ENCODE data around the gene CDK8. TPM values are rescaled to one million over a fixed set of nuclear protein-coding genes. Genes with fewer than 3 reads are reported as not detected.

The CDK8 gene
- total and polyA plus RNA-seq, 8 donors = 7.3 to 12.5 (median 9.9) TPM

GRCh38 chr13:26295812-26296211, 41.9 kb downstream of the CDK8 start:
- Histone ChIP-seq H3K27ac (no peak overlapping the region), H3K9me3 (no peaks in the 10 kb centered on the region), H3K4me1 (no peaks in the 10 kb centered on the region), H3K36me3 (no peaks in the 10 kb centered on the region), H3K27me3 (no peaks in the 10 kb centered on the region), H3K4me3 (no peak overlapping the region)
- WGBS, 2 donors = 88% methylated on average over 6 of the region's 6 CpGs
- intact Hi-C loops (cut with DNase I) = no loop called here
- FAIRE-seq = no peak
- no peak for TF ChIP-seq CTCF (IDR thresholded peaks at IDR 0.05)
- ATAC-seq = no peak
- no peak for DNase-seq

- intact Hi-C loops (cut with DNase I) = no loop called here
- 61 to 72% methylated on average over 4 of the region's 4 CpGs for WGBS, 2 donors
- DNase-seq (no peak), ATAC-seq (peak in 1 of 4 donors; percentile 28), FAIRE-seq (no peak)
- TF ChIP-seq CTCF (IDR thresholded peaks at IDR 0.05) = no peak
- Histone ChIP-seq H3K4me1 (no peaks in the 10 kb centered on the region), H3K9me3 (no peaks in the 10 kb centered on the region), H3K4me3 (no peak overlapping the region), H3K27me3 (no peaks in the 10 kb centered on the region), H3K36me3 (no peaks in the 10 kb centered on the region), H3K27ac (no peak overlapping the region)
Observed at GRCh38 chr13:26299168-26299750, 45.3 kb downstream of the CDK8 start.

- 93 to 95% methylated on average over 6 of the region's 6 CpGs for WGBS, 2 donors
- H3K36me3 ChIP-seq = no peaks in the 10 kb centered on the region
- intact Hi-C loops (cut with DNase I) = no loop called here
- FAIRE-seq = no peak
- H3K4me1 ChIP-seq = no peaks in the 10 kb centered on the region
- no peak for TF ChIP-seq CTCF (IDR thresholded peaks at IDR 0.05)
- no peaks in the 10 kb centered on the region for H3K9me3 ChIP-seq
- no peak overlapping the region for H3K4me3 ChIP-seq
- ATAC-seq = no peak
- no peak overlapping the region for H3K27ac ChIP-seq
- no peaks in the 10 kb centered on the region for H3K27me3 ChIP-seq
- DNase-seq = no peak
Observed at GRCh38 chr13:26300140-26300539, 46.2 kb downstream of the CDK8 start.

GRCh38 chr13:26305676-26306075, 51.7 kb downstream of the CDK8 start:
- no peak for DNase-seq
- FAIRE-seq = no peak
- H3K36me3 ChIP-seq = no peaks in the 10 kb centered on the region
- 93 to 94% methylated on average over 1 of the region's 1 CpG for WGBS, 2 donors
- peaks cover 0 to 6% (median 0%) of the 10 kb centered on the region in 3 donors for H3K4me1 ChIP-seq
- no peak for ATAC-seq
- no peak overlapping the region for H3K27ac ChIP-seq
- TF ChIP-seq CTCF (IDR thresholded peaks at IDR 0.05) = no peak
- no peaks in the 10 kb centered on the region for H3K27me3 ChIP-seq
- H3K4me3 ChIP-seq = no peak overlapping the region
- H3K9me3 ChIP-seq = no peaks in the 10 kb centered on the region
- intact Hi-C loops (cut with DNase I) = no loop called here

GRCh38 chr13:26307701-26308100, 53.8 kb downstream of the CDK8 start:
- no peak for TF ChIP-seq CTCF (IDR thresholded peaks at IDR 0.05)
- Histone ChIP-seq H3K4me3 (no peak overlapping the region), H3K4me1 (peaks cover 0 to 6% (median 0%) of the 10 kb centered on the region in 3 donors), H3K27ac (no peak overlapping the region), H3K9me3 (no peaks in the 10 kb centered on the region), H3K36me3 (no peaks in the 10 kb centered on the region), H3K27me3 (no peaks in the 10 kb centered on the region)
- no peak for FAIRE-seq
- ATAC-seq = no peak
- no peak for DNase-seq
- intact Hi-C loops (cut with DNase I) = no loop called here
- 95 to 97% methylated on average over 1 of the region's 1 CpG for WGBS, 2 donors
